Activated CD4-positive, alpha-beta memory T cell treated with anti-CD3 and anti-CD28 coated beads, Interleukin-2, amount 10 ng/mL, durations not matched to agents 7 days and 5 days (primary cell): ENCODE measurements around the gene SRGAP1. TPM values are rescaled to one million over a fixed set of nuclear protein-coding genes. Genes with fewer than 3 reads are reported as not detected.
"Not testable (repeated sequence)": the region's sequence is repeated elsewhere in the genome, so short reads cannot be mapped to it uniquely, and the experiment has no call there.

Experiments
- CTCF ChIA-PET: fragments of 350-600 bp; sonication (Branson Sonifier 250); formaldehyde crosslinking; loops from one replicate; lab custom pipeline; 2021; ENCODE audit warnings: antibody characterized with exemption, inconsistent platforms; lab: Charles Lee
- POLR2A ChIA-PET: fragments of 350-600 bp; sonication (Branson Sonifier 250); formaldehyde crosslinking; loops from one replicate; lab custom pipeline; 2021; ENCODE audit warnings: antibody characterized with exemption; lab: Charles Lee
- DNase-seq: peaks from one replicate; pipeline ENCODE4 v3.0.0-alpha.2; 2020
- H3K27ac Mint-ChIP-seq: one replicate; pipeline ENCODE4 v1.8.0; 2021; ENCODE audit warnings: mild to moderate bottlenecking, mixed read lengths
- H3K27me3 Mint-ChIP-seq: one replicate; pipeline ENCODE4 v1.8.0; 2021; ENCODE audit warnings: mixed read lengths
- H3K36me3 Mint-ChIP-seq: one replicate; pipeline ENCODE4 v1.8.0; 2021; ENCODE audit warnings: low read depth, mixed read lengths
- H3K4me1 Mint-ChIP-seq: one replicate; pipeline ENCODE4 v1.8.0; 2021; ENCODE audit warnings: mixed read lengths
- H3K4me3 Mint-ChIP-seq: one replicate; pipeline ENCODE4 v1.8.0; 2021; ENCODE audit warnings: mild to moderate bottlenecking, mixed read lengths
- H3K9me3 Mint-ChIP-seq: one replicate; pipeline ENCODE4 v1.8.0; 2021; ENCODE audit warnings: mixed read lengths
- total RNA-seq, 2 experiments: library from RNA; stranded (reverse); gene quantifications; one replicate each; pipeline ENCODE4 v1.2.3, GENCODE V29; 2021

SRGAP1 gene
- total RNA-seq, 2 experiments from 2014 or later = not detected

GRCh38 chr12:63862969-63863230, 18.4 kb downstream of the SRGAP1 start:
- ChIA-PET POLR2A (no interaction called here), CTCF (no interaction called here)
- Mint-ChIP-seq H3K4me3 (no peak overlapping the region), H3K27me3 (no peaks in the 10 kb centered on the region), H3K27ac (no peak overlapping the region), H3K36me3 (no peaks in the 10 kb centered on the region), H3K4me1 (no peaks in the 10 kb centered on the region), H3K9me3 (no peaks in the 10 kb centered on the region)
- no peak for DNase-seq

- CTCF ChIA-PET = no interaction called here
- Mint-ChIP-seq H3K27me3 (no peaks in the 10 kb centered on the region), H3K27ac (no peak overlapping the region), H3K4me1 (no peaks in the 10 kb centered on the region), H3K4me3 (no peak overlapping the region), H3K36me3 (no peaks in the 10 kb centered on the region), H3K9me3 (no peaks in the 10 kb centered on the region)
- no peak for DNase-seq
- POLR2A ChIA-PET = interaction anchor here (1.0 kb wide), 1 partner anchor 14 kb away, joined by 3 read pairs; no protein-coding TSS in a partner anchor
Observed at GRCh38 chr12:63863658-63864453, 19.4 kb downstream of the SRGAP1 start.

DNA sequence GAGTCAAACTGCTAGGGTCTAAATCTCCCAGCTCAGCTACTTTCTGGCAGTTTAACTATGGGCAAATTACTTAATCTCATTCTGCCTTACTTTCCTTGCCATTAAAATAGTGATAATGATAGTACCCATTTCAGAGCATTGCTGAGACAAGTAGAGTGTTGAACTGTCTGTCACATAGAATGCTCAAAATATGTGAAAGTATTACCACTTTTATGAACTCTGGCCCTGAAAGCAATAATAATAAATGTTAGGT, 19.9 kb downstream of the SRGAP1 start:
- no peak for DNase-seq
- ChIA-PET CTCF (no interaction called here), POLR2A (interaction anchor here (1.0 kb wide), 1 partner anchor 14 kb away, joined by 3 read pairs; no protein-coding TSS in a partner anchor)
- H3K4me3 Mint-ChIP-seq = no peak overlapping the region
- no peaks in the 10 kb centered on the region for H3K36me3 Mint-ChIP-seq
- H3K27ac Mint-ChIP-seq = no peak overlapping the region
- no peaks in the 10 kb centered on the region for H3K27me3 Mint-ChIP-seq
- H3K9me3 Mint-ChIP-seq = no peaks in the 10 kb centered on the region
- no peaks in the 10 kb centered on the region for H3K4me1 Mint-ChIP-seq

DNA sequence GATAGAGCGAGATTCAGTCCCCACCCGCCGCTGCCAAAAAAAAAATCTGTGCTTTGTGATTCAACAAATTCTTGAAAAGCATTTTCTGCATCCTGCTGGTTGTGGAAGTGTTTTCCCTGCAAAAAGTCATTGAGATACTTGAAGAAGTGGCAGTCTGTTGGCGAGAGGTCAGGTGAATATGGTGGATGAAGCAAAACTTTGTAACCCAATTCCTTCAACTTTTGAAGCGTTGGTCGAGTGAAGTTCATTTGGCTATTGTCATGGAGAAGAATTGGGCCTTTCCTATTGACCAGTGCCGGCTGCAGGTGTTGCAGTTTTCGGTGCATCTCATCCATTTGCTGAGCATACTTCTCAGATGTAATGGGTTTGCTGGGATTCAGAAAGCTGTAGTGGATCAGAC, 20.9 kb downstream of the SRGAP1 start:
- Mint-ChIP-seq H3K9me3 (no peaks in the 10 kb centered on the region), H3K4me3 (no peak overlapping the region), H3K4me1 (no peaks in the 10 kb centered on the region), H3K36me3 (no peaks in the 10 kb centered on the region), H3K27ac (no peak overlapping the region), H3K27me3 (no peaks in the 10 kb centered on the region)
- POLR2A ChIA-PET = no interaction called here
- no peak for DNase-seq
- CTCF ChIA-PET = no interaction called here

DNA sequence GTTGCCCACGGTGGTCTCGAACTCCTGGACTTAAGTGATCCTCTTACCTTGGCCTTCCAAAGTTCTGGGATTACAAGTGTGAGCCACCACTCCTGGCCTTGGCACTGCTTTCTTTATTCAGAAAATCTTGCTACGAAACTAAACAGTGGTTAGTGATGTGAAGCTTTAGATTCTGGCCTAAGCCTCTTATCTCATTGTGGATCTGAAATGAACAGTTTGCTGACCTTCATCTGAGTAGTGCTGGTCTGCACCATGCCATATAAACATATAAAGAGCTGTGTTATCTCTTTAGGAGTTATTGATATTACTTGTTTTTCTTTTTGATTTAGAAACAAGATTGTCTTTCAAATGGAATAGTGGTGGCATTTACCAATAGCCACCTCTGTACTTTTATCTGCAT, 22.6 kb downstream of the SRGAP1 start:
- Mint-ChIP-seq H3K27me3 (peaks cover 4% of the 10 kb centered on the region), H3K4me3 (no peak overlapping the region), H3K9me3 (no peaks in the 10 kb centered on the region), H3K36me3 (no peaks in the 10 kb centered on the region), H3K4me1 (no peaks in the 10 kb centered on the region), H3K27ac (no peak overlapping the region)
- POLR2A ChIA-PET = no interaction called here
- DNase-seq = no peak
- CTCF ChIA-PET = no interaction called here

DNA sequence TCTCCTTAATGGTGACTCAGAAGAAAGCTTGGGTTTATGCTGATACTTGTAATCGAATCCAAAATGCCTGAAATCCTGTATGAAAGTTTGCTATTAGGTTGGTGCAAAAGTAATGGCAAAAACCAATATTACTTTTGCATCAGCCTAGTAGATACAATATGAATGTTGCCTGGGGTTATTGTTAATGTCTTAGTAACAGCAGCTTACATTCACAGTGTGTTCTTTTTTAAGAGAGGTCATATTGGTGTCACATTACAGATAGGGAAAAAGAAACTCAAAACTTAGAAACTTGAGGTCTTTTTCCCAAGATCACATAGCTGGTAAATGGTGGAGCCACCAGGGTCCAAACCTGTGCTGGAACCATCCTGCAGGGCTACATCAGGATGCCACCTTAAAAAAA, 25.2 kb downstream of the SRGAP1 start:
- Mint-ChIP-seq H3K9me3 (no peaks in the 10 kb centered on the region), H3K27me3 (peaks cover 7% of the 10 kb centered on the region), H3K36me3 (no peaks in the 10 kb centered on the region), H3K4me1 (no peaks in the 10 kb centered on the region), H3K4me3 (no peak overlapping the region), H3K27ac (no peak overlapping the region)
- ChIA-PET POLR2A (no interaction called here), CTCF (no interaction called here)
- no peak for DNase-seq

- Mint-ChIP-seq H3K27ac (no peak overlapping the region), H3K9me3 (no peaks in the 10 kb centered on the region), H3K4me1 (no peaks in the 10 kb centered on the region), H3K36me3 (no peaks in the 10 kb centered on the region), H3K27me3 (peaks cover 8% of the 10 kb centered on the region), H3K4me3 (no peak overlapping the region)
- no peak for DNase-seq
- CTCF ChIA-PET = no interaction called here
- POLR2A ChIA-PET = no interaction called here
Observed at GRCh38 chr12:63870838-63871237, 26.3 kb downstream of the SRGAP1 start.

GRCh38 chr12:63874897-63875480, 30.5 kb downstream of the SRGAP1 start:
- H3K27me3 Mint-ChIP-seq = peaks cover 12% of the 10 kb centered on the region
- POLR2A ChIA-PET = no interaction called here
- no peak for DNase-seq
- H3K36me3 Mint-ChIP-seq = no peaks in the 10 kb centered on the region
- no peak overlapping the region for H3K27ac Mint-ChIP-seq
- no peak overlapping the region for H3K4me3 Mint-ChIP-seq
- CTCF ChIA-PET = interaction anchor here (1.0 kb wide), 1 partner anchor 23 kb away, joined by 3 read pairs; no protein-coding TSS in a partner anchor
- no peaks in the 10 kb centered on the region for H3K4me1 Mint-ChIP-seq
- H3K9me3 Mint-ChIP-seq = no peaks in the 10 kb centered on the region

- no peaks in the 10 kb centered on the region for H3K9me3 Mint-ChIP-seq
- no peak for DNase-seq
- no peaks in the 10 kb centered on the region for H3K4me1 Mint-ChIP-seq
- H3K4me3 Mint-ChIP-seq = no peak overlapping the region
- H3K27me3 Mint-ChIP-seq = peaks cover 9% of the 10 kb centered on the region
- no peak overlapping the region for H3K27ac Mint-ChIP-seq
- no peaks in the 10 kb centered on the region for H3K36me3 Mint-ChIP-seq
- POLR2A ChIA-PET = no interaction called here
- CTCF ChIA-PET = interaction anchor here (1.0 to 1.3 kb wide), 2 partner anchors 22 to 31 kb away, joined by 3 to 5 read pairs; partner anchors contain the start of gene SRGAP1
Observed at GRCh38 chr12:63875703-63876102, 31.2 kb downstream of the SRGAP1 start.

DNA sequence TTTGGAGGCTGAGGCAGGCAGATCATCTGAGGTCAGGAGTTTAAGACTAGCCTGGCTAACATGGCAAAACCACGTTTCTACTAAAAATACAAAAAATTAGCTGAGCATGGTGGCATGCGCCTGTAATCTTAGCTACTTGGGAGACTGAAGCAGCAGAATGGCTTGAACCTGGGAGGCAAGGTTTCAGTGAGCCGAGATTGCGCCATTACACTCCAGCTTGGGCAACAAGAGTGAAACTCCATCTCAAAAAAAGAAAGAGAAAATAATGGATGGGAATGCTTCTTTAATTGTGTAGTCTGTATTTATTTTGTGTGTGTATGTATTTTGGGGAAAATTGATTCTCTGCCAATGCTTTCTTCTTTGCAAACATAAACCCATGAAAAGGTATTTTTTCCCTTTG, 32.5 kb downstream of the SRGAP1 start:
- no peak overlapping the region for H3K27ac Mint-ChIP-seq
- no peaks in the 10 kb centered on the region for H3K36me3 Mint-ChIP-seq
- ChIA-PET POLR2A (no interaction called here), CTCF (interaction anchor here (1.3 kb wide), 1 partner anchor 33 kb away, joined by 5 read pairs; the partner anchor contains the start of gene SRGAP1)
- H3K9me3 Mint-ChIP-seq = no peaks in the 10 kb centered on the region
- no peaks in the 10 kb centered on the region for H3K4me1 Mint-ChIP-seq
- no peak for DNase-seq
- no peak overlapping the region for H3K4me3 Mint-ChIP-seq
- H3K27me3 Mint-ChIP-seq = peaks cover 8% of the 10 kb centered on the region

DNA sequence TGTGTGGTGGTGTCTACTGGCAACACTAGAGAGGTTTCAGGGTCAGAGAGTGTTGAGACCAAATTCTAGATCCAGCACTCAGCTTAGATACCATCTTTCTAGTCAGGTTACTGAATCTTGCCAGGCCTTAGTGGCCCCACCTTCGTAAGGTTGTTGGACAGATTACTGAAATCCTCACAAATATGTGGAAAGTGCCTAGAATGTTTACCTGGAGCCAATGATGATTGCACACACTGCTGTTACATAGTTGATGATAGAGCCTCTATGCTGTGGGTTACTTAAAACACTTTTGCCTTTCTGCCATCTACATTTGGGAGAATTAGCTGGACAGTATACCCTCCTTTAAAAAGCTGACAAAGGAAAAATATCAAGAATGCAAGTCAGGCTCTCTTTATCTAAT, 33.2 kb downstream of the SRGAP1 start:
- no peaks in the 10 kb centered on the region for H3K4me1 Mint-ChIP-seq
- no peak for DNase-seq
- no peaks in the 10 kb centered on the region for H3K9me3 Mint-ChIP-seq
- H3K4me3 Mint-ChIP-seq = no peak overlapping the region
- ChIA-PET POLR2A (no interaction called here), CTCF (no interaction called here)
- no peaks in the 10 kb centered on the region for H3K36me3 Mint-ChIP-seq
- H3K27me3 Mint-ChIP-seq = peaks cover 6% of the 10 kb centered on the region
- H3K27ac Mint-ChIP-seq = no peak overlapping the region

DNA sequence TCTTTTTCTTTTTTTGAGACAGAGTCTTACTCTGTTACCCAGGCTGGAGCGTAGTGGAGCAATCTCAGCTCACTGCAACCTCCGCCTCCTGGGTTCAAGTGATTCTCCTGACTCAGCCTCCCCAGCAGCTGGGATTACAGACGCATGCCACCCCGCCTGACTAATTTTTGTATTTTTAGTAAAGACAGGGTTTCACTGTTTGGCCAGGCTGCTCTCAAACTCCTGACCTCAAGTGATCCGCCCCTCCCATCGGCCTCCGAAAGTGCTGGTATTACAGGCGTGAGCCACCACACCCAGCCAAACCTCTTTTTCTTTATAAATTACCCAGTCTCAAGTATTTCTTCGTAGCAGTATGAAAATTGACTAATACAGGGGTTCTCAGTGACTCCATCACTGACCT, 35.7 kb downstream of the SRGAP1 start:
- POLR2A ChIA-PET, H3K4me3 Mint-ChIP-seq, H3K27me3 Mint-ChIP-seq, H3K9me3 Mint-ChIP-seq, CTCF ChIA-PET, H3K36me3 Mint-ChIP-seq, DNase-seq, H3K4me1 Mint-ChIP-seq, H3K27ac Mint-ChIP-seq: not testable (repeated sequence)

- Mint-ChIP-seq H3K4me1 (no peaks in the 10 kb centered on the region), H3K27me3 (peaks cover 3% of the 10 kb centered on the region), H3K9me3 (no peaks in the 10 kb centered on the region), H3K4me3 (no peak overlapping the region), H3K27ac (no peak overlapping the region), H3K36me3 (no peaks in the 10 kb centered on the region)
- no peak for DNase-seq
- CTCF ChIA-PET = no interaction called here
- POLR2A ChIA-PET = no interaction called here
Observed at GRCh38 chr12:63880742-63881263, 36.3 kb downstream of the SRGAP1 start.

GRCh38 chr12:63882844-63883243, 38.3 kb downstream of the SRGAP1 start:
- Mint-ChIP-seq H3K36me3 (no peaks in the 10 kb centered on the region), H3K27ac (no peak overlapping the region), H3K27me3 (peaks cover under 1% of the 10 kb centered on the region), H3K9me3 (no peaks in the 10 kb centered on the region), H3K4me3 (no peak overlapping the region), H3K4me1 (no peaks in the 10 kb centered on the region)
- ChIA-PET CTCF (no interaction called here), POLR2A (no interaction called here)
- DNase-seq = no peak
